HCT116 (cell line): ENCODE measurements around the gene WWOX.

Source experiments
- EGR1 ChIP-seq: IDR thresholded peaks from 2 replicates; pipeline ENCODE4 v1.6.1; 2012; ENCODE audit warnings: low read depth
- EZH2 ChIP-seq: fragments of 200-600 bp; sonication (generic); IDR thresholded peaks from 2 replicates; pipeline ENCODE4 v1.6.1; 2017; ENCODE audit warnings: antibody characterized with exemption, mixed run types
- FOSL1 ChIP-seq: IDR thresholded peaks from 2 replicates; pipeline ENCODE4 v1.6.1; 2012; ENCODE audit warnings: low read depth
- JUND ChIP-seq: IDR thresholded peaks from 2 replicates; pipeline ENCODE4 v1.6.1; 2012
- POLR2AphosphoS5 ChIP-seq: IDR thresholded peaks from 2 replicates; pipeline ENCODE4 v1.6.1; 2011; ENCODE audit warnings: mild to moderate bottlenecking, low read depth, low read length, moderate library complexity
- SIN3A ChIP-seq: IDR thresholded peaks from 2 replicates; pipeline ENCODE4 v1.6.1; 2012; ENCODE audit warnings: low read depth
- SP1 ChIP-seq: IDR thresholded peaks from 2 replicates; pipeline ENCODE4 v1.6.1; 2012; ENCODE audit warnings: low read depth
- TF ChIP-seq, protein P1 (sequence below), 3 experiments: fragments of 200-600 bp in 1 of 3; sonication (generic) in 1 of 3; IDR thresholded peaks in 2 of 3; conservative IDR thresholded peaks in 1 of 3; 2 replicates each; pipeline ENCODE4 v1.5.1; 2012 to 2017; ENCODE audit warnings: low read depth in 2 of 3, low read length in 2 of 3, antibody characterized with exemption in 1 of 3, borderline replicate concordance in 1 of 3, control low read depth in 1 of 3, mild to moderate bottlenecking in 1 of 3, mixed read lengths in 1 of 3, mixed run types in 1 of 3, moderate library complexity in 1 of 3; ENCODE audit not compliant: insufficient read depth in 1 of 3

DNA sequence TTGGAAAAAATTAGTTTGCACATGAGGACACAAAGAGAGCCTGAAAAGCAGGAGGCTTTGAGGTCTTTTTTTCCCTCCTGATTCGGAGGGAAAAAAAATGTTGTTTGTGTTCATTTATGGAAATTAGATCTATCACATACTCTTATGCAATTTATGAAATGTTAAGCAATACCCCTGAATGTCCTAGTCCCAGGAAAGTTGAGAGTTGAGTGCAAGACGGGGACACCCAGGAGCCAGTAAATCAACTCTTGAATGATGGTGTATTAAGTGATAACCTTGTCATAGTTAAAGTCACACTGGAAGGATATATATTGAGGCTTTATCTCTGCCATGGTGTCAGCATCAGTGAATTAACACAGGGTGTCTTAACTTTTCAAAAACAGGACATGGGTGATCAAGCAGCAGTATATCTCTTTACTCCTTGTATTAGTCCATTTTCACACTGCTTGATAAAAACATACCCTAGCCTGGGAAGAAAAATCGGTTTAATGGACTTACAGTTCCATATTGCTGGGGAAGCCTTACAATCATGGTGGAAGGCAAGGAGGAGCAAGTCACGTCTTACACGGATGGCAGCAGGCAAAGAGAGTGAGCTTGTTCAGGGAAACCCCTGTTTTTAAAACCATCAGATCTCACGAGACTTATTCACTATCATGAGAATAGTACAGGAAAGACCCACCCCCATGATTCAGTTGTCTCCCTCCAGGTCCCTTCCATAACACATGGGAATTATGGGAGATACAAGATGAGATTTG is 1032.0 kb downstream of the WWOX start:
- TF ChIP-seq POLR2AphosphoS5 (no peak), JUND (no peak), EGR1 (no peak), SP1 (no peak), FOSL1 (no peak), EZH2 (no peak), SIN3A (no peak)
- TF ChIP-seq, protein P1, sequence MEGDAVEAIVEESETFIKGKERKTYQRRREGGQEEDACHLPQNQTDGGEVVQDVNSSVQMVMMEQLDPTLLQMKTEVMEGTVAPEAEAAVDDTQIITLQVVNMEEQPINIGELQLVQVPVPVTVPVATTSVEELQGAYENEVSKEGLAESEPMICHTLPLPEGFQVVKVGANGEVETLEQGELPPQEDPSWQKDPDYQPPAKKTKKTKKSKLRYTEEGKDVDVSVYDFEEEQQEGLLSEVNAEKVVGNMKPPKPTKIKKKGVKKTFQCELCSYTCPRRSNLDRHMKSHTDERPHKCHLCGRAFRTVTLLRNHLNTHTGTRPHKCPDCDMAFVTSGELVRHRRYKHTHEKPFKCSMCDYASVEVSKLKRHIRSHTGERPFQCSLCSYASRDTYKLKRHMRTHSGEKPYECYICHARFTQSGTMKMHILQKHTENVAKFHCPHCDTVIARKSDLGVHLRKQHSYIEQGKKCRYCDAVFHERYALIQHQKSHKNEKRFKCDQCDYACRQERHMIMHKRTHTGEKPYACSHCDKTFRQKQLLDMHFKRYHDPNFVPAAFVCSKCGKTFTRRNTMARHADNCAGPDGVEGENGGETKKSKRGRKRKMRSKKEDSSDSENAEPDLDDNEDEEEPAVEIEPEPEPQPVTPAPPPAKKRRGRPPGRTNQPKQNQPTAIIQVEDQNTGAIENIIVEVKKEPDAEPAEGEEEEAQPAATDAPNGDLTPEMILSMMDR (IDR thresholded peaks at IDR 0.05 in 2 of 3, conservative IDR thresholded peaks at IDR 0.05 in 1 of 3; ENCODE audit: borderline replicate concordance in 1 of 3, insufficient read depth in 1 of 3, low read depth in 2 of 3, low read length in 2 of 3), result no peak
